Activated CD4-positive, alpha-beta T cell treated with anti-CD3 and anti-CD28 coated beads, Interleukin-2, amount 10 ng/mL, durations not matched to agents 7 days and 5 days (primary cell): Measurements from ENCODE around the gene METTL18. TPM values are rescaled to one million over a fixed set of nuclear protein-coding genes. Genes with fewer than 3 reads are reported as not detected.

Experiments
- total RNA-seq, 2 experiments: library from RNA; stranded (reverse); gene quantifications; one replicate each; pipeline ENCODE4 v1.2.3, GENCODE V29; 2021

The METTL18 gene
- total RNA-seq, 2 experiments from 2014 or later: 13.4 to 18.4 TPM

Other genes starting within 250 kb of the METTL18 start
- 10 to 100 TPM; 12.2 to 15.7 TPM for gene F5, start 208.4 kb downstream of the METTL18 start, total RNA-seq
- under 1 TPM; 0.45 to 0.48 TPM for gene SELP, start 164.8 kb downstream of the METTL18 start, total RNA-seq
- gene SELL, start 83.3 kb downstream of the METTL18 start, total RNA-seq: 100 to 1,000 TPM; 568 to 595 TPM
- gene SELE, start 60.8 kb downstream of the METTL18 start, total RNA-seq: not detected
- gene SCYL3, start 99.0 kb upstream of the METTL18 start, total RNA-seq: 10 to 100 TPM; 16.8 to 17.1 TPM